Transverse colon (tissue), 4 donors: Measurements from ENCODE around the gene IL10.

Experiments
- POLR2A ChIP-seq: fragments of 450-650 bp; IDR thresholded peaks from one replicate; pipeline ENCODE4 v1.6.1; 2016; ENCODE audit warnings: antibody characterized with exemption, mild to moderate bottlenecking, moderate library complexity
- POLR2AphosphoS5 ChIP-seq, 3 donors: sonication (generic); formaldehyde crosslinking; IDR thresholded peaks; one replicate each; pipeline ENCODE4 v1.6.1; 2016; ENCODE audit warnings: antibody characterized with exemption in 3 of 3
- TF ChIP-seq, protein P1 (sequence below), 5 experiments: fragments of 200-600 bp in 3 of 5; fragments of 450-650 bp in 2 of 5; sonication (generic) in 3 of 5; IDR thresholded peaks; 1 replicate in 2 of 5; 2 replicates in 3 of 5; pipeline ENCODE4 v1.5.1; 2016 to 2017; ENCODE audit warnings: antibody characterized with exemption in 5 of 5, inconsistent platforms in 3 of 5, mild to moderate bottlenecking in 2 of 5, moderate library complexity in 1 of 5

- TF ChIP-seq POLR2A (no peak), POLR2AphosphoS5 (IDR thresholded peaks at IDR 0.05) (no peak)
- TF ChIP-seq, protein P1, sequence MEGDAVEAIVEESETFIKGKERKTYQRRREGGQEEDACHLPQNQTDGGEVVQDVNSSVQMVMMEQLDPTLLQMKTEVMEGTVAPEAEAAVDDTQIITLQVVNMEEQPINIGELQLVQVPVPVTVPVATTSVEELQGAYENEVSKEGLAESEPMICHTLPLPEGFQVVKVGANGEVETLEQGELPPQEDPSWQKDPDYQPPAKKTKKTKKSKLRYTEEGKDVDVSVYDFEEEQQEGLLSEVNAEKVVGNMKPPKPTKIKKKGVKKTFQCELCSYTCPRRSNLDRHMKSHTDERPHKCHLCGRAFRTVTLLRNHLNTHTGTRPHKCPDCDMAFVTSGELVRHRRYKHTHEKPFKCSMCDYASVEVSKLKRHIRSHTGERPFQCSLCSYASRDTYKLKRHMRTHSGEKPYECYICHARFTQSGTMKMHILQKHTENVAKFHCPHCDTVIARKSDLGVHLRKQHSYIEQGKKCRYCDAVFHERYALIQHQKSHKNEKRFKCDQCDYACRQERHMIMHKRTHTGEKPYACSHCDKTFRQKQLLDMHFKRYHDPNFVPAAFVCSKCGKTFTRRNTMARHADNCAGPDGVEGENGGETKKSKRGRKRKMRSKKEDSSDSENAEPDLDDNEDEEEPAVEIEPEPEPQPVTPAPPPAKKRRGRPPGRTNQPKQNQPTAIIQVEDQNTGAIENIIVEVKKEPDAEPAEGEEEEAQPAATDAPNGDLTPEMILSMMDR (IDR thresholded peaks at IDR 0.05): no peak
Observed at GRCh38 chr1:206821493-206821892, 49.2 kb upstream of the IL10 start.
